Mucosa of descending colon (tissue), 3 donors: ENCODE data around the gene NUFIP1. TPM values are rescaled to one million over a fixed set of nuclear protein-coding genes. Genes with fewer than 3 reads are reported as not detected.
"Not testable (repeated sequence)": the region's sequence is repeated elsewhere in the genome, so short reads cannot be mapped to it uniquely, and the experiment has no call there.

Experiments
- ATAC-seq: fragments of 200-7000 bp; cut with Tn5 transposase; one replicate; pipeline ENCODE4 v1.9.1; 2020; ENCODE audit warnings: mild to moderate bottlenecking, moderate library complexity
- DNase-seq, 3 donors: peaks; one replicate each; pipeline ENCODE4 v3.0.0-alpha.2; 2020
- H3K36me3 ChIP-seq: fragments of 200-600 bp; one replicate; pipeline ENCODE4 v1.8.0; 2021; ENCODE audit warnings: low read depth, mild to moderate bottlenecking
- H3K4me1 ChIP-seq: fragments of 200-600 bp; one replicate; pipeline ENCODE4 v1.8.0; 2021; ENCODE audit warnings: low read depth, mild to moderate bottlenecking
- H3K4me3 ChIP-seq: fragments of 200-600 bp; one replicate; pipeline ENCODE4 v1.8.0; 2021; ENCODE audit warnings: mild to moderate bottlenecking
- H3K9me3 ChIP-seq: fragments of 200-600 bp; one replicate; pipeline ENCODE4 v1.8.0; 2021; ENCODE audit warnings: mild to moderate bottlenecking
- CTCF ChIP-seq: fragments of 200-600 bp; IDR thresholded peaks from one replicate; pipeline ENCODE4 v1.8.0; 2022; ENCODE audit warnings: antibody characterized with exemption, mild to moderate bottlenecking
- intact Hi-C, 2 donors: fragments of 100-400 bp; cut with DNase I in 1 of 2; cut with micrococcal nuclease in 1 of 2; formaldehyde crosslinking; loops; one replicate each; pipeline versions ENCODE4 v1.11.0 to v1.11.1; 2022; cut with DNase I, micrococcal nuclease
- total RNA-seq, 3 donors: library from RNA; stranded (reverse); fragmentation: NEBNext Ultra II Directional in 2 of 3; extraction: Animal tissue kit (Norgen Biotek cat#: 25700) in 2 of 3; gene quantifications; one replicate each; pipeline versions ENCODE4 v1.2.1 to v1.2.4, GENCODE V29; 2021 to 2023
- donor health status: DM: no; HTN: no; CAD: no; lungs with moderate emphysema.
- donor health status: DM: no; HTN: no; CAD: no.
- donor health status: DM: no; HTN: yes; CAD: no.

Gene NUFIP1
- total RNA-seq, 3 donors from 2014 or later, result 1.5 to 3.9 (median 3.3) TPM

GRCh38 chr13:44899967-44900366 lies 89.3 kb downstream of the NUFIP1 start:
- peak; percentile 56 for ATAC-seq
- intact Hi-C loops, result no loop called here
- no peaks in the 10 kb centered on the region for H3K9me3 ChIP-seq
- H3K4me1 ChIP-seq, result no peaks in the 10 kb centered on the region
- no peak for TF ChIP-seq CTCF
- H3K4me3 ChIP-seq, result no peak overlapping the region
- no peaks in the 10 kb centered on the region for H3K36me3 ChIP-seq
- no peak for DNase-seq

- ATAC-seq, H3K4me1 ChIP-seq, DNase-seq, H3K9me3 ChIP-seq, intact Hi-C loops, H3K36me3 ChIP-seq, H3K4me3 ChIP-seq: not testable (repeated sequence)
Measured at GRCh38 chr13:44898308-44898707, 91.0 kb downstream of the NUFIP1 start.

GRCh38 chr13:44895953-44896335 lies 93.3 kb downstream of the NUFIP1 start:
- H3K4me1 ChIP-seq, result peaks cover 5% of the 10 kb centered on the region
- DNase-seq, result no peak
- no peak overlapping the region for H3K4me3 ChIP-seq
- intact Hi-C loops, result no loop called here
- no peaks in the 10 kb centered on the region for H3K9me3 ChIP-seq
- no peaks in the 10 kb centered on the region for H3K36me3 ChIP-seq
- ATAC-seq, result no peak
- no peak for TF ChIP-seq CTCF

- intact Hi-C loops, result no loop called here
- Histone ChIP-seq H3K4me1 (peaks cover 5% of the 10 kb centered on the region), H3K36me3 (no peaks in the 10 kb centered on the region), H3K4me3 (no peak overlapping the region), H3K9me3 (no peaks in the 10 kb centered on the region)
- DNase-seq, result no peak
- no peak for TF ChIP-seq CTCF
- ATAC-seq, result peak; percentile 33
Measured at GRCh38 chr13:44895264-44895952, 93.9 kb downstream of the NUFIP1 start.

- Histone ChIP-seq H3K4me1 (peaks cover 5% of the 10 kb centered on the region), H3K4me3 (no peak overlapping the region), H3K36me3 (no peaks in the 10 kb centered on the region), H3K9me3 (no peaks in the 10 kb centered on the region)
- peak; percentile 18 for ATAC-seq
- DNase-seq, result no peak
- intact Hi-C loops, result no loop called here
- TF ChIP-seq CTCF, result no peak
Measured at GRCh38 chr13:44894001-44894770, 95.1 kb downstream of the NUFIP1 start.

Other genes starting within 250 kb of the NUFIP1 start
- 10 to 100 TPM; 19.2 to 23.5 (median 20.2) TPM for gene GPALPP1, start 67 bp upstream of the NUFIP1 start, total RNA-seq
- 10 to 100 TPM; 15.4 to 22.0 (median 15.9) TPM for gene GTF2F2, start 131.0 kb upstream of the NUFIP1 start, total RNA-seq
- 1 to 10 TPM in 2 of 3 donors, under 1 TPM in 1; 0.14 to 2.5 (median 1.2) TPM for gene KCTD4, start 211.6 kb upstream of the NUFIP1 start, total RNA-seq